CD8-positive, alpha-beta memory T cell (primary cell): ENCODE data around the gene LIF. TPM values are rescaled to one million over a fixed set of nuclear protein-coding genes. Genes with fewer than 3 reads are reported as not detected.

Experiments used
- polyA plus RNA-seq: library from polyadenylated mRNA; unstranded; fragments of 300-500 nt; fragmentation: Illumina TruSeq; gene quantifications from one replicate; pipeline ENCODE4 v1.2.3, GENCODE V29; 2021
- total RNA-seq, 2 experiments: library from RNA; stranded (reverse); gene quantifications; one replicate each; pipeline ENCODE4 v1.2.3, GENCODE V29; 2021

Gene LIF
- total and polyA plus RNA-seq, 3 experiments from 2014 or later = 87.5 to 88.6 TPM; not detected in 1

Other genes with a start within 250 kb of the LIF start
- not detected for gene HORMAD2, start 166.3 kb downstream of the LIF start, total RNA-seq
- not detected for gene HORMAD2, start 166.3 kb downstream of the LIF start, polyA plus RNA-seq
- gene OSM, start 20.1 kb upstream of the LIF start, total RNA-seq = 10 to 100 TPM; 18.9 to 20.7 TPM
- gene OSM, start 20.1 kb upstream of the LIF start, polyA plus RNA-seq = 16.4 TPM
- gene CASTOR1, start 42.7 kb upstream of the LIF start, total RNA-seq = 1 to 10 TPM; 4.0 to 5.3 TPM
- gene CASTOR1, start 42.7 kb upstream of the LIF start, polyA plus RNA-seq = 17.8 TPM
- gene TBC1D10A, start 80.2 kb upstream of the LIF start, total RNA-seq = 10 to 100 TPM; 14.7 to 17.3 TPM
- 55.2 TPM for gene TBC1D10A, start 80.2 kb upstream of the LIF start, polyA plus RNA-seq
- gene SF3A1, start 110.1 kb upstream of the LIF start, total RNA-seq = 100 to 1,000 TPM; 235 to 241 TPM
- 139 TPM for gene SF3A1, start 110.1 kb upstream of the LIF start, polyA plus RNA-seq
- gene CCDC157, start 110.2 kb upstream of the LIF start, total RNA-seq = 1 to 10 TPM; 2.7 to 2.9 TPM
- 1.4 TPM for gene CCDC157, start 110.2 kb upstream of the LIF start, polyA plus RNA-seq
- gene RNF215, start 140.7 kb upstream of the LIF start, total RNA-seq = 1 to 10 TPM; 6.3 to 7.9 TPM
- gene RNF215, start 140.7 kb upstream of the LIF start, polyA plus RNA-seq = 0.22 TPM
- 1 to 10 TPM; 4.4 to 4.9 TPM for gene SEC14L2, start 150.3 kb upstream of the LIF start, total RNA-seq
- 4.6 TPM for gene SEC14L2, start 150.3 kb upstream of the LIF start, polyA plus RNA-seq
- 100 to 1,000 TPM; 104 to 110 TPM for gene MTFP1, start 179.0 kb upstream of the LIF start, total RNA-seq
- gene MTFP1, start 179.0 kb upstream of the LIF start, polyA plus RNA-seq = 43.1 TPM
- gene SEC14L3, start 225.3 kb upstream of the LIF start, total RNA-seq = not detected
- not detected for gene SEC14L3, start 225.3 kb upstream of the LIF start, polyA plus RNA-seq